Mesothelial cell of epicardium (in vitro differentiated cells): ENCODE measurements around the gene SH3RF3. TPM values are rescaled to one million over a fixed set of nuclear protein-coding genes. Genes with fewer than 3 reads are reported as not detected.

Source experiments
- DNase-seq, 2 experiments: peaks; one replicate each; pipeline ENCODE4 v3.0.0; 2021; ENCODE audit warnings: low spot score in 2 of 2; ENCODE audit not compliant: unreplicated experiment in 2 of 2
- H3K27ac Mint-ChIP-seq: 2 replicates; pipeline ENCODE4 v1.8.0; 2021; ENCODE audit warnings: mixed read lengths
- H3K27me3 Mint-ChIP-seq: 2 replicates; pipeline ENCODE4 v1.8.0; 2021; ENCODE audit warnings: low read depth, mixed read lengths
- H3K36me3 Mint-ChIP-seq: 2 replicates; pipeline ENCODE4 v1.8.0; 2021; ENCODE audit warnings: mixed read lengths
- H3K4me1 Mint-ChIP-seq: 2 replicates; pipeline ENCODE4 v1.8.0; 2021; ENCODE audit warnings: mixed read lengths
- H3K4me3 Mint-ChIP-seq: 2 replicates; pipeline ENCODE4 v1.8.0; 2021; ENCODE audit warnings: mild to moderate bottlenecking, moderate library complexity, mixed read lengths
- H3K9me3 Mint-ChIP-seq: 2 replicates; pipeline ENCODE4 v1.8.0; 2021; ENCODE audit warnings: mixed read lengths
- CTCF ChIP-seq: fragments of 200-600 bp; sonication (generic); IDR thresholded peaks from one replicate; pipeline ENCODE4 v1.5.0; 2021; ENCODE audit warnings: antibody characterized with exemption; ENCODE audit not compliant: unreplicated experiment
- total RNA-seq: library from RNA; stranded (reverse); gene quantifications from 3 replicates; pipeline ENCODE4 v1.2.1, GENCODE V29; 2021

The SH3RF3 gene
- total RNA-seq, 1 donor from 2014 or later = 2.7 TPM

GRCh38 chr2:109457794-109458193 lies 328.8 kb downstream of the SH3RF3 start:
- no peaks in the 10 kb centered on the region for H3K4me1 Mint-ChIP-seq
- H3K9me3 Mint-ChIP-seq = no peaks in the 10 kb centered on the region
- H3K36me3 Mint-ChIP-seq = no peaks in the 10 kb centered on the region
- H3K4me3 Mint-ChIP-seq = no peak overlapping the region
- DNase-seq = no peak
- no peaks in the 10 kb centered on the region for H3K27me3 Mint-ChIP-seq
- TF ChIP-seq CTCF = no peak
- no peak overlapping the region for H3K27ac Mint-ChIP-seq

- Mint-ChIP-seq H3K27ac (no peak overlapping the region), H3K4me1 (no peaks in the 10 kb centered on the region), H3K4me3 (no peak overlapping the region), H3K9me3 (no peaks in the 10 kb centered on the region), H3K36me3 (no peaks in the 10 kb centered on the region), H3K27me3 (no peaks in the 10 kb centered on the region)
- TF ChIP-seq CTCF = no peak
- DNase-seq = no peak
These were observed 329.5 kb downstream of the SH3RF3 start for GRCh38 chr2:109458512-109458911.

- no peaks in the 10 kb centered on the region for H3K9me3 Mint-ChIP-seq
- H3K4me1 Mint-ChIP-seq = no peaks in the 10 kb centered on the region
- H3K36me3 Mint-ChIP-seq = no peaks in the 10 kb centered on the region
- no peak for DNase-seq
- H3K27me3 Mint-ChIP-seq = no peaks in the 10 kb centered on the region
- no peak for TF ChIP-seq CTCF
- no peak overlapping the region for H3K4me3 Mint-ChIP-seq
- no peak overlapping the region for H3K27ac Mint-ChIP-seq
These were observed 330.5 kb downstream of the SH3RF3 start for GRCh38 chr2:109459485-109459884.

- Mint-ChIP-seq H3K9me3 (peaks cover 4% of the 10 kb centered on the region), H3K36me3 (no peaks in the 10 kb centered on the region), H3K4me1 (no peaks in the 10 kb centered on the region), H3K27me3 (no peaks in the 10 kb centered on the region), H3K4me3 (no peak overlapping the region), H3K27ac (no peak overlapping the region)
- TF ChIP-seq CTCF = no peak
- no peak for DNase-seq
These were observed 331.7 kb downstream of the SH3RF3 start for GRCh38 chr2:109460553-109461324.

- H3K27ac Mint-ChIP-seq = no peak overlapping the region
- no peak overlapping the region for H3K4me3 Mint-ChIP-seq
- DNase-seq = no peak
- H3K9me3 Mint-ChIP-seq = peaks cover 4% of the 10 kb centered on the region
- peaks cover under 1% of the 10 kb centered on the region for H3K4me1 Mint-ChIP-seq
- no peak for TF ChIP-seq CTCF
- H3K36me3 Mint-ChIP-seq = no peaks in the 10 kb centered on the region
- no peaks in the 10 kb centered on the region for H3K27me3 Mint-ChIP-seq
These were observed 334.2 kb downstream of the SH3RF3 start for GRCh38 chr2:109463236-109463635.
